ENCODE measurements around the gene FLNB.
"Not testable (repeated sequence)": the region's sequence is repeated elsewhere in the genome, so short reads cannot be mapped to it uniquely, and the experiment has no call there.

Gene FLNB

GRCh38 chr3:58052373-58053273 is 44.4 kb downstream of the FLNB start:
- TF ChIP-seq EZH2 (IDR thresholded peaks at IDR 0.05; ENCODE audit: borderline replicate concordance, low read length) (no peak), CTCF (IDR thresholded peaks at IDR 0.05; ENCODE audit: low read length) (no peak)
- Histone ChIP-seq H3K79me2 (ENCODE audit: insufficient read depth, low read length) (no peaks in the 10 kb centered on the region), H3K27me3 (ENCODE audit: insufficient read depth, low read length) (no peaks in the 10 kb centered on the region), H3K9me3 (ENCODE audit: low read length) (no peaks in the 10 kb centered on the region), H2AFZ (ENCODE audit: low read length) (no peak overlapping the region), H3K9me2 (ENCODE audit: low read depth, low read length) (no peaks in the 10 kb centered on the region), H3F3A (ENCODE audit: insufficient read depth, low read length) (no peaks in the 10 kb centered on the region), H3K36me3 (ENCODE audit: insufficient read depth, low read length) (no peaks in the 10 kb centered on the region; the same call in 1 of the 2 replicates), H3K4me2 (ENCODE audit: low read length) (no peak overlapping the region), H3K27ac (ENCODE audit: low read depth, low read length, poor library complexity, severe bottlenecking) (no peak overlapping the region), H3K9ac (ENCODE audit: low read length) (no peak overlapping the region), H3K4me3 (ENCODE audit: low read depth, low read length, poor library complexity, severe bottlenecking) (no peak overlapping the region), H4K20me1 (ENCODE audit: insufficient read depth, low read length) (no peaks in the 10 kb centered on the region), H3K4me1 (ENCODE audit: insufficient read depth, low read length, severe bottlenecking) (no peaks in the 10 kb centered on the region)

GRCh38 chr3:58054652-58055051 is 46.4 kb downstream of the FLNB start:
- Histone ChIP-seq H3K27ac (ENCODE audit: low read depth, low read length, poor library complexity, severe bottlenecking) (no peak overlapping the region), H3K4me1 (ENCODE audit: insufficient read depth, low read length, severe bottlenecking) (no peaks in the 10 kb centered on the region), H3F3A (ENCODE audit: insufficient read depth, low read length) (no peaks in the 10 kb centered on the region), H3K9me2 (ENCODE audit: low read depth, low read length) (no peaks in the 10 kb centered on the region), H3K36me3 (ENCODE audit: insufficient read depth, low read length) (no peaks in the 10 kb centered on the region; the same call in 1 of the 2 replicates), H3K4me3 (ENCODE audit: low read depth, low read length, poor library complexity, severe bottlenecking) (no peak overlapping the region), H2AFZ (ENCODE audit: low read length) (no peak overlapping the region), H3K9ac (ENCODE audit: low read length) (no peak overlapping the region), H3K9me3 (ENCODE audit: low read length) (no peaks in the 10 kb centered on the region), H4K20me1 (ENCODE audit: insufficient read depth, low read length) (no peaks in the 10 kb centered on the region), H3K79me2 (ENCODE audit: insufficient read depth, low read length) (no peaks in the 10 kb centered on the region), H3K27me3 (ENCODE audit: insufficient read depth, low read length) (no peaks in the 10 kb centered on the region), H3K4me2 (ENCODE audit: low read length) (no peak overlapping the region)
- TF ChIP-seq EZH2 (IDR thresholded peaks at IDR 0.05; ENCODE audit: borderline replicate concordance, low read length) (no peak), CTCF (IDR thresholded peaks at IDR 0.05; ENCODE audit: low read length) (no peak)

GRCh38 chr3:58055314-58055713 is 47.1 kb downstream of the FLNB start:
- no peak overlapping the region for H3K9ac ChIP-seq (ENCODE audit: low read length)
- no peaks in the 10 kb centered on the region for H3F3A ChIP-seq (ENCODE audit: insufficient read depth, low read length)
- no peak overlapping the region for H3K4me3 ChIP-seq (ENCODE audit: low read depth, low read length, poor library complexity, severe bottlenecking)
- no peaks in the 10 kb centered on the region for H3K27me3 ChIP-seq (ENCODE audit: insufficient read depth, low read length)
- H2AFZ ChIP-seq (ENCODE audit: low read length): no peak overlapping the region
- no peaks in the 10 kb centered on the region for H3K9me2 ChIP-seq (ENCODE audit: low read depth, low read length)
- H4K20me1 ChIP-seq (ENCODE audit: insufficient read depth, low read length): no peaks in the 10 kb centered on the region
- no peak overlapping the region for H3K27ac ChIP-seq (ENCODE audit: low read depth, low read length, poor library complexity, severe bottlenecking)
- no peak overlapping the region for H3K4me2 ChIP-seq (ENCODE audit: low read length)
- H3K4me1 ChIP-seq (ENCODE audit: insufficient read depth, low read length, severe bottlenecking): no peaks in the 10 kb centered on the region
- H3K36me3 ChIP-seq (ENCODE audit: insufficient read depth, low read length): no peaks in the 10 kb centered on the region; the same call in 1 of the 2 replicates
- no peaks in the 10 kb centered on the region for H3K79me2 ChIP-seq (ENCODE audit: insufficient read depth, low read length)
- TF ChIP-seq EZH2 (IDR thresholded peaks at IDR 0.05; ENCODE audit: borderline replicate concordance, low read length) (no peak), CTCF (IDR thresholded peaks at IDR 0.05; ENCODE audit: low read length) (no peak)
- H3K9me3 ChIP-seq (ENCODE audit: low read length): no peaks in the 10 kb centered on the region

- not testable (repeated sequence) for H3K79me2 ChIP-seq (ENCODE audit: insufficient read depth, low read length); H3K9me3 ChIP-seq (ENCODE audit: low read length); H3K4me2 ChIP-seq (ENCODE audit: low read length); H3K27ac ChIP-seq (ENCODE audit: low read depth, low read length, poor library complexity, severe bottlenecking); H4K20me1 ChIP-seq (ENCODE audit: insufficient read depth, low read length); H3F3A ChIP-seq (ENCODE audit: insufficient read depth, low read length); H3K27me3 ChIP-seq (ENCODE audit: insufficient read depth, low read length); H3K9ac ChIP-seq (ENCODE audit: low read length); H3K9me2 ChIP-seq (ENCODE audit: low read depth, low read length); H3K36me3 ChIP-seq (ENCODE audit: insufficient read depth, low read length); H2AFZ ChIP-seq (ENCODE audit: low read length); H3K4me1 ChIP-seq (ENCODE audit: insufficient read depth, low read length, severe bottlenecking); H3K4me3 ChIP-seq (ENCODE audit: low read depth, low read length, poor library complexity, severe bottlenecking)
These were observed 47.7 kb downstream of the FLNB start for GRCh38 chr3:58055891-58056290.
